K562 (cell line): ENCODE results near the gene TGFBR3L. TPM values are rescaled to one million over a fixed set of nuclear protein-coding genes. Genes with fewer than 3 reads are reported as not detected.
A peak's percentile ranks its signal among the peaks of the same experiment; 100 is the strongest.

Experiments
- ATAC-seq: fragments of 200-7000 bp; cut with Tn5 transposase; 3 replicates; pipeline ENCODE4 v1.9.1; 2020; ENCODE audit warnings: moderate library complexity
- BruUV-seq: library from RNA; stranded (reverse); fragments of 400-500 nt; replicated peaks from 2 replicates; lab custom pipeline; 2021; lab: Mats Ljungman, UMichigan
- CTCF ChIA-PET: fragments of 300-600 bp; formaldehyde crosslinking; extraction: SDS; loops from one replicate; lab custom pipeline; 2021; ENCODE audit warnings: low intra/inter-chr PET ratio; lab: Yijun Ruan, JAX
- POLR2A ChIA-PET: fragments of 300-600, 350-650 bp; sonication (Branson Sonifier 250); formaldehyde crosslinking; extraction: SDS; loops from one replicate; lab custom pipeline; 2021; ENCODE audit warnings: antibody characterized with exemption, inconsistent platforms; lab: Yijun Ruan, JAX
- DNase-seq, 4 experiments: peaks; one replicate each; pipeline versions ENCODE4 v3.0.0 to v3.0.0-alpha.2; 2011 to 2018; ENCODE audit warnings: low spot score in 3 of 4, mixed read lengths in 3 of 4; ENCODE audit errors: extremely low read depth in 1 of 4
- FAIRE-seq: peaks from 2 replicates; lab custom pipeline; 2011; peaks lifted over from hg19 to GRCh38; lab: Jason Lieb, UNC
- H2AFZ ChIP-seq: 2 replicates; pipeline ENCODE4 v1.6.0; 2011; ENCODE audit warnings: low read depth, low read length, control low read depth, inconsistent platforms
- H3K27ac ChIP-seq: fragments of 200-600 bp; 3 replicates; pipeline ENCODE4 v1.8.0; 2011; ENCODE audit warnings: low read depth, mild to moderate bottlenecking, control low read depth, inconsistent platforms, low read length, moderate library complexity, mixed read lengths; ENCODE audit errors: extremely low read depth
- H3K27me3 ChIP-seq, 2 experiments: fragments of 300-600 bp in 1 of 2; 2 replicates in 1 of 2; 3 replicates in 1 of 2; pipeline versions ENCODE4 v1.6.0 to v1.8.0; 2011; ENCODE audit warnings: inconsistent platforms in 2 of 2, low read length in 2 of 2, mild to moderate bottlenecking in 1 of 2, mixed read lengths in 1 of 2, moderate library complexity in 1 of 2; ENCODE audit not compliant: control insufficient read depth in 2 of 2, insufficient read depth in 2 of 2
- H3K36me3 ChIP-seq: fragments of 300-600 bp; 3 replicates; pipeline ENCODE4 v1.8.0; 2011; ENCODE audit warnings: mild to moderate bottlenecking, low read length, inconsistent platforms; ENCODE audit not compliant: control insufficient read depth, insufficient read depth
- H3K4me1 ChIP-seq, 2 experiments: fragments of 200-600 bp in 1 of 2; replicated peaks in 1 of 2; 2 replicates in 1 of 2; 3 replicates in 1 of 2; pipeline versions ENCODE4 v1.5.1 to v1.8.0; 2011; ENCODE audit warnings: inconsistent platforms in 2 of 2, low read length in 2 of 2, mild to moderate bottlenecking in 1 of 2, mixed read lengths in 1 of 2, moderate library complexity in 1 of 2; ENCODE audit not compliant: control insufficient read depth in 2 of 2, insufficient read depth in 2 of 2
- H3K4me2 ChIP-seq: 2 replicates; pipeline ENCODE4 v1.6.1; 2011; ENCODE audit warnings: low read length, control low read depth, inconsistent platforms, mixed read lengths; ENCODE audit not compliant: insufficient read depth
- H3K4me3 ChIP-seq: fragments of 200-600 bp; sonication (generic), shearing (Covaris generic); 2 replicates; pipeline ENCODE4 v1.5.1; 2016; ENCODE audit warnings: control low read depth, inconsistent platforms
- H3K79me2 ChIP-seq: fragments of 200-600 bp; 3 replicates; pipeline ENCODE4 v1.8.0; 2011; ENCODE audit warnings: low read length, inconsistent platforms; ENCODE audit not compliant: control insufficient read depth, insufficient read depth
- H3K9ac ChIP-seq, 2 experiments: 2 replicates each; pipeline versions ENCODE4 v1.6.0 to v1.6.1; 2011; ENCODE audit warnings: low read depth in 2 of 2, low read length in 2 of 2, control low read depth in 1 of 2, inconsistent platforms in 1 of 2, mild to moderate bottlenecking in 1 of 2, mixed read lengths in 1 of 2; ENCODE audit not compliant: insufficient read depth in 1 of 2
- H3K9me1 ChIP-seq: one replicate; pipeline ENCODE4 v1.6.0; 2011; ENCODE audit warnings: inconsistent platforms, mild to moderate bottlenecking, low read length, moderate library complexity; ENCODE audit not compliant: control insufficient read depth, insufficient read depth
- H3K9me3 ChIP-seq: replicated peaks from 2 replicates; pipeline ENCODE4 v1.5.1; 2011; ENCODE audit warnings: low read depth, low read length, inconsistent platforms; ENCODE audit not compliant: control insufficient read depth, insufficient read depth
- H4K20me1 ChIP-seq: replicated peaks from 2 replicates; pipeline ENCODE4 v1.6.1; 2011; ENCODE audit warnings: low read length, inconsistent platforms, mixed read lengths; ENCODE audit not compliant: control insufficient read depth, insufficient read depth
- ATF3 ChIP-seq, 2 experiments: fragments of 450-650 bp in 1 of 2; sonication (generic) in 1 of 2; formaldehyde crosslinking in 1 of 2; IDR thresholded peaks in 1 of 2; conservative IDR thresholded peaks in 1 of 2; 2 replicates each; pipeline versions ENCODE4 v1.6.1 to v1.8.1; 2016 to 2023; ENCODE audit warnings: mild to moderate bottlenecking in 2 of 2, moderate library complexity in 2 of 2, inconsistent platforms in 1 of 2, missing genetic modification reagents in 1 of 2
- HNRNPL ChIP-seq: fragments of 200-400 bp; formaldehyde crosslinking; IDR thresholded peaks from 2 replicates; pipeline ENCODE4 v1.6.1; 2017; ENCODE audit warnings: low read depth, mild to moderate bottlenecking, low read length
- PRDM10 ChIP-seq: fragments of 450-650 bp; IDR thresholded peaks from 2 replicates; pipeline ENCODE4 v1.6.1; 2018; ENCODE audit not compliant: partially characterized antibody
- THAP7 ChIP-seq: fragments of 250-450 bp; sonication (Bioruptor Pico); IDR thresholded peaks from 2 replicates; pipeline ENCODE4 v1.5.0; 2021
- TRIM25 ChIP-seq: fragments of 450-650 bp; IDR thresholded peaks from 2 replicates; pipeline ENCODE4 v1.7.0; 2016; ENCODE audit warnings: borderline replicate concordance
- ZNF512 ChIP-seq: IDR thresholded peaks from 2 replicates; pipeline ENCODE4 v1.6.1; 2016; ENCODE audit warnings: missing genetic modification characterization, missing compliant biosample characterization
- WGBS: fragments of 100-300 bp; shearing (Covaris generic); methylation state at CpG from one replicate; pipeline ENCODE4 v1.1.6; 2016; ENCODE audit warnings: low coverage, mixed read lengths; ENCODE audit not compliant: insufficient coverage; ENCODE audit errors: missing lambda C conversion rate; 5-methylcytosine and 5-hydroxymethylcytosine counted together
- in situ Hi-C: fragments of 300-500 bp; cut with MboI; formaldehyde crosslinking; loops from 4 replicates; pipeline ENCODE4 v1.15.0; 2018; ENCODE audit warnings: inconsistent platforms, mixed read lengths
- intact Hi-C: fragments of 100-400 bp; cut with micrococcal nuclease; formaldehyde crosslinking; loops from 2 replicates; pipeline ENCODE4 v1.14.2; 2022
- polyA plus RNA-seq, 8 experiments: library from polyadenylated mRNA; depleted of rRNA in 4 of 8; stranded (reverse) in 5 of 8; unstranded in 3 of 8; fragments of >200 nt; fragmentation: Nextera tagmentation in 2 of 8; fragmentation: Illumina TruSeq in 1 of 8; extraction: Ambion mirVana in 2 of 8; extraction: Trizol in 1 of 8; gene quantifications; 2 replicates each; pipeline versions ENCODE4 v1.2.1 to v1.2.3, GENCODE V29; 2011 to 2014; ENCODE audit warnings: inconsistent platforms in 1 of 8, missing spikeins in 1 of 8
- total RNA-seq, 7 experiments: library from RNA; depleted of rRNA in 6 of 7; stranded (reverse); fragments of >200 nt in 6 of 7; fragmentation: Illumina TruSeq in 2 of 7; extraction: Trizol in 2 of 7; gene quantifications; 2 replicates each; pipeline versions ENCODE4 v1.2.1 to v1.2.3, GENCODE V29; 2011 to 2021; ENCODE audit warnings: low replicate concordance in 1 of 7

Gene TGFBR3L
- total and polyA plus RNA-seq, 9 of the 15 experiments (the other 6 are each of a cell fraction or from before 2014, with no cell fraction given), result not detected

GRCh38 chr19:7919610-7920518 is 5.2 kb downstream of the TGFBR3L start, which contains the start of gene SNAPC2:
Gene SNAPC2, plus strand, starts transcription at chr19:7920338. Its CDS starts 29 bp downstream, at chr19:7920367.
- WGBS, result under 1% methylated on average over 58 of the region's 62 CpGs
- Histone ChIP-seq H3K79me2 (peaks cover 14% of the 10 kb centered on the region), H3K27me3 (no peaks in the 10 kb centered on the region), H3K27ac (peak within 1 kb of the TSS; percentile 89), H3K9ac (peak within 1 kb of the TSS; percentile 80 to 93), H3K9me3 (no peaks in the 10 kb centered on the region), H4K20me1 (peaks cover 10% of the 10 kb centered on the region; the same call in 1 of the 2 replicates), H3K4me3 (peak within 1 kb of the TSS; percentile 81), H3K4me2 (peak within 1 kb of the TSS; percentile 98), H3K9me1 (no peaks in the 10 kb centered on the region), H3K36me3 (peaks cover 19% of the 10 kb centered on the region; the same call in 1 of the 3 replicates), H2AFZ (peak within 1 kb of the TSS; percentile 90), H3K4me1 (peaks cover 9 to 73% of the 10 kb centered on the region in 2 experiments)
- CTCF ChIA-PET, result no interaction called here
- intact Hi-C loops, result loop anchor here (5.0 kb wide), 1 partner anchor 48 kb away; the partner anchor contains the start of gene PRR36
- ATAC-seq, result peak; percentile 86
- peak; percentile 91 for FAIRE-seq
- in situ Hi-C loops, result loop anchor here (5.0 kb wide), 1 partner anchor 68 kb away; no protein-coding TSS in a partner anchor
- BruUV-seq, result TSS peak; percentile 92
- DNase-seq, result peak; percentile 81 to 99 (median 85)
- POLR2A ChIA-PET, result interaction anchor here (0.6 to 3.1 kb wide), 14 partner anchors 8 to 647 kb away, joined by 3 to 26 read pairs (median 6); partner anchors contain the start of genes MAP2K7 and TIMM44
- no peak for TF ChIP-seq ATF3 (IDR thresholded peaks at IDR 0.05)
- TF ChIP-seq ATF3 (CRISPR knock-in tag; conservative IDR thresholded peaks at IDR 0.05), result 0 out of 2 replicates have a peak, but pooled peaks have one; percentile 32
- peak; percentile 6 for TF ChIP-seq PRDM10
- 0 out of 2 replicates have a peak, but pooled peaks have one; percentile 8 for TF ChIP-seq TRIM25
- no peak for TF ChIP-seq ZNF512 (tag)
- no peak for TF ChIP-seq HNRNPL
- no peak for TF ChIP-seq THAP7 (CRISPR knock-in tag)
